DMS79 treated with DMSO at 0.1 percent for 48 hours (cell line): ENCODE measurements around the gene TLE7.

ENCODE experiments used
- DNase-seq: peaks from one replicate; lab custom pipeline; 2025; lab: John Stamatoyannopoulos, UW

The TLE7 gene

DNA sequence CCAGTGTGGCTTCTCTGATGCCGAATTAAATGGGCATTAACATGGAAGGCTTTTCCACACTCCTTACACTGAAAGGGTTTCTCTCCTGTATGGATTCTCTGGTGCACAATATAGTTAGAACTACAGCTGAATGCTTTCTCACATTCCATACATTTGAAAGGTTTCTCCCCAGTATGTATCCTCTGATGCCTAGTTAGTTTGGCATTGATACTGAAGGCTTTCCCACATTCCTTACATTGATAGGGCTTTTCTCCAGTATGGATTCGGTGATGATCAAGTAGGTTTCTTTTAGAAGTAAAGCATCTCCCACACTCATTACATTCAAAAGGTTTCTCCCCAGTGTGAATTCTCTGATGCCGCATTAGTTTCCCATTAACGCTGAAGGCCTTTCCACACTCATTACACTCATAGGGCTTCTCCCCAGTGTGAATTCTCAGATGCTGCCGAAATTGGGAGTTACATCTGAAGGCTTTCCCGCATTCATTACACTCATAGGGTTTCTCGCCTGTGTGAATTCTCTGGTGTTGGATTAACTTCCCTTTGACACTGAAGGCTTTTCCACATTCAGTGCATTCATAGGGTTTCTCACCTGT lies 6.5 kb upstream of the TLE7 start:
- no peak for DNase-seq

DNA sequence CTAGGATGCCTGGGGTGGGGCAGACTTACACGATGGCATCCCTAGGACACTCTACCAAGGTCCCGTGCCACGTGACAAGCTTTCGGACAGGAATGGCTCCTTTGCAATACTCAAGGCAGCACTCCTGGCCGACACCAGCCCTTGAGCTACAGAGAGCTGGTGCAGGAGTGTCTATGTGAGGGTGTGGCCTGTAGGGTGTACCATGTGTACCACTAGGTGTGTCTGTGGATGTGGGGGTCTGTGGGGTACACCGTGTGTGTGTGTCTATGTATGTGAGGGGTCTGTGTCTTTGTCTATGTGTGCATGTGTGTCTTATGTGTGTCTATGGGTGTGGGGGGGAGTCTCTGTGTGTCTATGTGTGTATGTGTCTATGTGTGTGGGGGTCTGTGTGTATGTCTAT lies 1.9 kb upstream of the TLE7 start:
- DNase-seq, result no peak

DNA sequence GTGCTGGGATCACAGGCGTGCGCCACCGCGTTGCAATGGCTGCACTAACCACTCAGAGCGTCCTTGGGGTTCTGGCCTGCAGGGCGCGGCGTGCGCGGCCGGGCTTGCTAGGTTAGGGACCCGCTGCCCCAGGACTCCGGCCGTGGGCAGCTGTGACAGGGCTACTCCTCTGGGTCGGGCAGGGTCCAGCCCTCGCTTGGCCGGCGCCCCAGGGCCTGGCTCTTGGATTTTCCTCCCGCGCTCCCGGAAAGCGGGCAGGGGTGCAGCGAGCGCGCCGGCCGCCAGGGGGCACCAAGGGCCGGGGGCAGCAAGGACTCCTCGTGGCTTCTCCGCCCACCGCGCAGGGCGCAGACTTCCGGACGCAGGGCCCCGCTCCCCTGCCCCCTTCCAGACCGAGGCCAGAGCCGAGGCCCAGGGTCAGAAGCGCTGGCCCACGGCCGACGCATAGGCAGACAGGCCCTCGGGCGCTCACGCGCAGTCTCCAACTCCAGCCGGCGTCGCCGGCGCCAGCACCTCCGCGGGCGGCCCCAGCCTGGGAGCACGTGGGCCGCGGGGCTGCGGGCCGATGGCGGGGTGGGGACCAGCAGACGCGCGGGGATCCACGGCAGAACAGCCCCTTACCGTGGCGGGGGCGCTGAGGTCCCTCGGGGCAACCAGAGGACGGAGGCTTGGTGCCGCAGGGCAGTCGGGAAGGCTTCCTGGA lies 355 bp downstream of the TLE7 start:
- DNase-seq, result no peak

GRCh38 chr16:71440669-71441347 lies 1.0 kb downstream of the TLE7 start:
- DNase-seq, result no peak

GRCh38 chr16:71439523-71439922 lies 2.3 kb downstream of the TLE7 start:
- DNase-seq, result no peak

DNA sequence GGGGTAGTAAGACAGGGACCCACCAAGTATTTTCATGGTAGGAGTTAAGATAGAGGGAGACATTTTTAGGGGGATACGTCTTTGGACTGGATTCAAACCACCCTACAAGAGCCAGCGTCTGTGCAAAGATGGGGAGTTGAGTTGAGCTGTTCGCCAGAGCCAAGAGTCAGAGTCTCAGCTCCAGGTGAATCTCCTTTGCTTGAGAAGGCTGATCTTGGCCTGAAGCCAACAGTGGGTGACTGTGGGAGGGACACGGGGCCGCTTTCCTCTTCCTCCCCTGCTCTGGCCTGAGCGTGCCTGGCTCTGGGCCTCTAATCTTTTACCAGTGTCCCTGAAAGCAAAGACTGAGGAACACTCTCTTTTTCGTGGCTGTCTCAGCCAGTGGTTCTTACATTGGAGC lies 5.4 kb downstream of the TLE7 start:
- no peak for DNase-seq

DNA sequence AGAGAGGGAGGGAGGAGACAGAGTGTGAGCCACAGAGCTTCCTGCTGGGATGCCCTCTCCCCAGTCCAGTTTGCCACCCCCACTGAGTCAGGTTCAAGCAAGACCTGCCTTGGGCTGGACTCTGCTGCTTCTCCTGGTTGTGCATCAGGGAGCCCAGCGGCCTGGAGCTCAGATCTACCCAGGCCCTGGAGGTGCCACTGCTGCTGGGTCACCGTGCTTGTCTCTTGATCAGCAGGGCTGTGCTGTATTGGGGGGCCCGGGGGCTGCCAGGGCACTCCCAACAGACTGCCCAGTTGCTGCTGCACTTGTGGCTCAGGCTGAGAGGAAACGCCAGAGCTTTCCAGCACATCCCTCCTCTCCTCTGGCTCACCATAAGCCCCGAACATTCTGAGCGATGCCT lies 8.9 kb downstream of the TLE7 start:
- no peak for DNase-seq

GRCh38 chr16:71431991-71432390 lies 9.9 kb downstream of the TLE7 start:
- DNase-seq, result no peak

GRCh38 chr16:71431176-71431575 lies 10.7 kb downstream of the TLE7 start:
- no peak for DNase-seq

- DNase-seq, result no peak
Measured at GRCh38 chr16:71430744-71431143, 11.1 kb downstream of the TLE7 start.

GRCh38 chr16:71429581-71429980 lies 12.3 kb downstream of the TLE7 start:
- no peak for DNase-seq

DNA sequence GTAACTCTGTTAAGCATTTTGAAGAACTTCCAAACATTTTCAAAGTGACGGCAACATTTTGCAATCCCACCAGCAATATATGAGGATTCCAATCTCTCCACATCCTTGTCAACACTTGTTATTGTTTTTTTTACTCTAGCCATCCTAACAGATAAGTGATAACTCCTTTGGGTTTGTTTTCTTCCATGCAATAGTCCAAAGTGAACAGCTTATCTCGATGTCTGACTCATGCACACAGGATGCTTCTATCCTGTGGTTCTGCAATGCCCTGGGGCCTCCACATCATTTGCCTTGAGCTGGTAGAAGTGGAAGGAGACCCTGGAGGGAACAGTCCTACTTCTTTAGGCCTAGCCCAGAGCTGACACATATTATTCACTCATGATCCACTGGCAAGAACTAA lies 13.0 kb downstream of the TLE7 start:
- no peak for DNase-seq

DNA sequence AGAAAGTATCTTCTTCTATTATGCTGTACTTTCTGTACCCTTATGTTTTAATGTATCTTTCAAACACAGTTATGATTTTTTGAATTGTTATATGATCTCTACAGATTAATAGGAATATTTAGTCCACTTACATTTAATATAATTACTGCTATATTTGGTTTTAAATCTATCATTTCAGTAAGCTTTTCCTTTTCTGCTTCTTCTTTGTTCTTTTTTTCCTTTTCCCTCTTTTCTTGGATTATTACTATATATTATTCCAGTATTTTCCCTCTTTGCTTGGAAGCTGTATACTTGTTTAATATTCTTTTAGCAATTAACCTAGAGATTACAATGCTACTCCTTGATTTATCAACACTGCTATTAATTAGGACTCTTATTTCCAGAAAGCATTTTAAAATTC lies 13.5 kb downstream of the TLE7 start:
- DNase-seq, result no peak

- no peak for DNase-seq
Measured at GRCh38 chr16:71426880-71427615, 14.8 kb downstream of the TLE7 start.

GRCh38 chr16:71426069-71426879 lies 15.6 kb downstream of the TLE7 start:
- peak; percentile 48 for DNase-seq

DNA sequence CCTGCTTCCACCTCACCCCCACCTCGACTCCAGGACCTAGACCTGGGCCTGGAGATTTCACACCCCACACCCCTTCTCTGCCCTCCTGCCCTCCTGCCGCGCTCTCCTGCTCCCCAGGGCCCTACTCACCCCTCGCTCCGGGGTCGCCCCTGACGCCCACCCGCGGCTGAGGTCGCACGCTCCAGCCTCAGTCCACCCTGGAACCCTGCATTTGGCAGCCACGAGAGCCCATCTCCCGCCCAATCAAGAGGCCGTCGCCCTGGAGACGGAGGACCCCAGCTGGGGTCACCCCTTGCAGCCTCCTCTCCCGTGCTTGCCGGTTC lies 16.1 kb downstream of the TLE7 start:
- DNase-seq, result no peak

DNA sequence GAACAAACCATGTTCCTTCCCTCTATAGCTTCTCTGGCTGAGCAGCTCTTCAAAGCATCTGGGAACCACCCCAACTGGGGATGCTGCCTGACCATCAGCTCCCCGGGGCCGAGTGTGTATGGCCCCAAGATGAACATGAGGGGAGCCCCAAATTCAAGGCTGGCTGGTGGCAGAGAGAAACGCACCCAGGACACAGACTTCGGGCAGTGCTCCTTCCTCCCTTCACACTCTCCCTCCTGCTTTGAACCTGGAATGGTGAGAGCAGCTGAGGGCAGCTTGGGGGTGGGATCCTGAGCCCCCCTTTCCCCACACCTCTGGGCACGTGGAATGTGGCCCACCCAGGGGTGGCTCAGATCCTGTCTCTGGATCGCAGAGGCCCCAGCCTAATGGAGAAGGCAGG lies 17.2 kb downstream of the TLE7 start:
- DNase-seq, result no peak

DNA sequence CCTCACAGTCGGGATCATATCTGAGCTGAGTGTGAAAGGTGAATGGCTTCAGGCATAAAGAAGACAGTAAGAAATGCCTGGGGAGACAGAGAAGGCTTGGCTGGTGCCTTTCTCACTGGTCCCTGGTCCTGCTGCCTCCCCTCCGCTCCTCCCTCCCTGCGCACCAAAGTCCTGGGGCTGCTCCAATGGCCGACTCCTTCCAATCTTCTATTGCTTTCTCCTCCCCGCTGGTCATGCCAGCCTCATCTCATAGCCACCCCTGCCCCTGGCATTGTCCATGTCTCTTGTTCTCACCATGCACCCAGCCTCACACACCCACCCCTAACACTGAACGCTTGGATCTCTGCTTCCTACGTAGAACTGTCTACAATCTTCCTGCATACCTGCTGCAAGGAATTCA lies 18.0 kb downstream of the TLE7 start:
- no peak for DNase-seq

- no peak for DNase-seq
Measured at GRCh38 chr16:71423016-71423415, 18.8 kb downstream of the TLE7 start.

DNA sequence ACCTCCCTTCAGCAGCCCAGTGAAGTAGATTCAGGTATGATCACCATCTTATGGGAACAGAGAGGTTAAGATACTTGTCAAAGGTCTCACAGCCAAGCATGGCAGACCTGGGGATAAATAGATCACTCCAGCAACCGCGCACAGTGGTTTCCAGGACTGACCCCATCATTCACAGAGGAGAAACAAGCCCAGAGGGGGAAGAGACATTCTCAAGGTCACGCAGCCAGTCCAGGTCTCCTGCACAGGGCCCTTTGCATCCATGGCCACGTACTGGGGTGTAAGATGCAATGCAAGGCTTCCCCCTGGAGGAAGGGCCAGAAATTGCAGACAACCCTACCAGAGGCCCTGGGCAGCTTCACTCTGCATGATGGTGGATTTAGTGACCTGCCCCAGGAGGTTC lies 19.9 kb downstream of the TLE7 start:
- no peak for DNase-seq

DNA sequence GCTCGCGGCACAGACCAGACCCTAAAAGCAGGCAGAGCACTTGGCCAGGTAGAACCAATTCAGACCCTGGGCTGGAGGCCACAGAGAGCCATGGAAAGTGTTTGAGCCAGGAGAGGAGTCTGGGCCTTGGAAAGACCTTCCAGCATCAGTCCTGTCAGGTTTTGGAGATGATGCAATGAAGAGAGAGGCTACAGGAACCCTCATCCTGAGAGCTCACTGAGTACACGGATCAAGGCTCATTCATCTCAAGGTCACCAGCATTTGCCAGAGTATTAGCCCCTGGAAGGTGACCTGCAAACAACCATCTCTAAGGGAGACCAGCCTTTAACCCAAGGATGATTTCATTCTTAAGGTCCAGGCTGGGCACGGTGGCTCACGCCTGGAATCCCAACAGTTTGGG lies 27.8 kb downstream of the TLE7 start:
- DNase-seq, result no peak

- DNase-seq, result no peak
Measured at GRCh38 chr16:71413341-71413740, 28.5 kb downstream of the TLE7 start.
